GM19455 (cell line): Measurements from ENCODE around the gene FAM13B.

Experiments used
- ATAC-seq: cut with Tn5 transposase; IDR thresholded peaks from one replicate; pipeline ENCODE4 v1.9.1; 2021; ENCODE audit not compliant: unreplicated experiment

Gene FAM13B

GRCh38 chr5:137901011-137901817 lies 131.7 kb downstream of the FAM13B start:
- ATAC-seq, result no peak

GRCh38 chr5:137899493-137899892 lies 133.4 kb downstream of the FAM13B start:
- no peak for ATAC-seq

DNA sequence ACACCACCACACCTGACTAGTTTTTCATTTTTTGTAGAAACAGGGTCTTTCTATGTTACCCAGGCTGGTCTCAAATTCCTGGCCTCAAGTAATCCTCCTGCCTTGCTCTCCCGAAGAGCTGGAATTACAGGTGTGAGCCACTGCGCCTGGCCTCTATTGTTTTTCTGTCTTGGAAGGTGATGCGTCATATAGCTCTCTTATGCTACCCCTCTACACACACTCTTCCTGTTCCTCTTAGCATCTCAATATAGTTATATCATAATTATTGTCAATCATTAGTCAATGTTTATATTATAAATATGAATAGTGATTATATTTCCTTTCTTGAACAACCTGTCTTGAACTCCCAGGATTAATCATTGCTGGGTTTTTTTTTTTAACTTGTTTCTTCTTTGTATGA lies 136.3 kb downstream of the FAM13B start:
- no peak for ATAC-seq

DNA sequence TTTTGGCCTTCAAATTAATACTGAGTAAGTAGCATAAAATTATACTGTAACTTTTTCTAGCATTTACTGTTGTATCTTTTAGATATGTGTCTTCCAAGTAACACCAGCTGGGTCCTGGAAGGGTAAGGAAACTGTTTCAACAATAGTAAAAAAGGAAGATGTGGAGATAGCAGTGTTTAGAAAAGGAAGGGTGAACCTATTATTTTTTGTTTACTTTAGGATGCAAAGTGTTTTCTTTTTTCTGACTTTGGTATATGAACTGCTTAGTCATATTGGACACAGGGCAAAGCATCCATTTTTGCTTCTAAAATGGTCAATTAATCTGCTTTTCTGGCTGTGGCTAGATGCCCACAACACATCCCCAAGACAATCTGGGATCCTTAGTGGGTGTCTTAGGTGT lies 138.3 kb downstream of the FAM13B start:
- no peak for ATAC-seq

- ATAC-seq, result no peak
Measured at GRCh38 chr5:137891849-137892248, 141.0 kb downstream of the FAM13B start.

DNA sequence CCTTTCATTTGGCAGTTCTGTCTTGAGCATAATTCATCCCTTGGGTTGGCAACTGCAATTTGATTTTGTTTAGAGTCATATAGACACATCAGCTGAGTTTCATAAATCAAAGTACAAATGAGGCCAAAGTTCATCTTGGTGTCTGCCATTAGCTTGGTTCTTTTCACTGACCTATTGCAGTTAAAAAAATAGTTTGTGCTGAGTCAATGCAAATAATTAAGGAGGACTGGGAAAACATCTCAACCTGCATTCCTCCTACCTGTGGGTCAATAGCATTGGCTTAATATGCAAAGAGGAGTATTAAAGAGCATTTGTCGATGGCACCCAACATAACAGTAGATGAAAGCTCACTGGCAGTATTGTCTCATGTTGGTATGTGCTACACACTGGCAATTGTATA lies 142.0 kb downstream of the FAM13B start:
- no peak for ATAC-seq

GRCh38 chr5:137888863-137889759 lies 143.8 kb downstream of the FAM13B start, which contains the start of gene PKD2L2:
Gene PKD2L2, plus strand, starts transcription at chr5:137889457. Its CDS starts 35 bp downstream, at chr5:137889492.
- ATAC-seq, result peak; percentile 95

- ATAC-seq, result no peak
Measured at GRCh38 chr5:137888466-137888862, 144.4 kb downstream of the FAM13B start.
